GM15510 (cell line): ENCODE results near the gene KCNB1.

Experiments used
- POLR2A ChIP-seq: IDR thresholded peaks from 3 replicates; pipeline ENCODE4 v1.6.1; 2011; ENCODE audit warnings: borderline replicate concordance; ENCODE audit not compliant: insufficient read length; ENCODE audit errors: extremely low read depth

The KCNB1 gene

GRCh38 chr20:49338061-49338460 lies 144.4 kb downstream of the KCNB1 start:
- TF ChIP-seq POLR2A = no peak

DNA sequence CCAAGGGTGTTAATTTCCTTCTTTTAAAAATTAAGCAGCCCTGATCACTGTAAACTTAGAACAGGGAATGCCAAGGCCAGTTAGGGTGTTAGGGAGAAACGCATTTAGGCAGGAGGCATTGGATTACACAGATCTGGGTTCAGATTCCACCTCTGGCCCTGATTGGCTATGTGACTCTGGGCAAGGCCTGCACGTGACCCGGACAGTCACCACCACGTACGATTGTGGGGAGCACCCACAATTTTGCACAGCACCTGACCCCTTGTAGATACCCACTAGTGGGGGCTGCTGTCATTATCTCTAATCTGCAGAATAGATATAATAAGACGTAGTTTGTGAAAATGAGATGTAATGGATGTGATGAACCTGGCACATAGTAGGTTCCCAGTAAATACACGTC lies 145.1 kb downstream of the KCNB1 start:
- TF ChIP-seq POLR2A = no peak

DNA sequence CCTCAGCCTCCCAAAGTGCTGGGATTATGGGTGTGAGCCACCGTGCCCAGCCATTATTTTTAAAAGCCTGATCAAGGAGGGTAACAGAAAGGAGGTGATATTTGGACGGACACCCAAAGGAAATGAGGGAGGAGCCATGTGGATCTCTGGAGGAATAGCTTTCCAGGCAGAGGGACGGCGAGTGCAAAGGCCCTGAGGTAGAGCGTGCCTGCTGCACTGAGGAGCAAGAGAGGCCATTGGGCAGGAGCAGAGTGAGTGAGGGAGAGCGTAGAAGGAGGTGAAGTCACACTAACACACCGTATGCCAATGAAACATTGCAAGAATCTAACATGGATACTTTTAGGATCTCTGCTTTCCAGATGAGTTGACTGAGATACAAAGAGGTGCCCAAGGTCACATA lies 145.7 kb downstream of the KCNB1 start:
- no peak for TF ChIP-seq POLR2A

DNA sequence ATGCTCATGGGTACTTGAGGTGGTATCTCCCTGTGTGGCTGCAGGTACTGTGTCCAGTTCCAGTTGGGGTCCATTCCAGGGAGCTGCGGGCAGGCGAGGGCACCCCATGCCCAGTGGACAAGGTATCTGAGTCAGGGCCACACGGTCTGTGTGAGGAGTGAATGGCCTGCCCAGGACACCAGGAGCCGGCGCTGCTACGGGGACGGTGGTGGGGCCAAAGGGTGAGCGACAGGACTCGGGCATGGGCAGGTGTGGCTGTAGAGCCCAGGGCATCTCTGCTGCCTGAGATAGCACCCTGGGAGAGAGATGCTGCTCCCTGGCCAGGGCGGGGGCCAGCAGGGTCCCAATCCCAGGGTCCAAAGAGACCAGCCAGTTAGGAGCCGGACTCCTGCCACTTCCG lies 147.0 kb downstream of the KCNB1 start:
- no peak for TF ChIP-seq POLR2A

DNA sequence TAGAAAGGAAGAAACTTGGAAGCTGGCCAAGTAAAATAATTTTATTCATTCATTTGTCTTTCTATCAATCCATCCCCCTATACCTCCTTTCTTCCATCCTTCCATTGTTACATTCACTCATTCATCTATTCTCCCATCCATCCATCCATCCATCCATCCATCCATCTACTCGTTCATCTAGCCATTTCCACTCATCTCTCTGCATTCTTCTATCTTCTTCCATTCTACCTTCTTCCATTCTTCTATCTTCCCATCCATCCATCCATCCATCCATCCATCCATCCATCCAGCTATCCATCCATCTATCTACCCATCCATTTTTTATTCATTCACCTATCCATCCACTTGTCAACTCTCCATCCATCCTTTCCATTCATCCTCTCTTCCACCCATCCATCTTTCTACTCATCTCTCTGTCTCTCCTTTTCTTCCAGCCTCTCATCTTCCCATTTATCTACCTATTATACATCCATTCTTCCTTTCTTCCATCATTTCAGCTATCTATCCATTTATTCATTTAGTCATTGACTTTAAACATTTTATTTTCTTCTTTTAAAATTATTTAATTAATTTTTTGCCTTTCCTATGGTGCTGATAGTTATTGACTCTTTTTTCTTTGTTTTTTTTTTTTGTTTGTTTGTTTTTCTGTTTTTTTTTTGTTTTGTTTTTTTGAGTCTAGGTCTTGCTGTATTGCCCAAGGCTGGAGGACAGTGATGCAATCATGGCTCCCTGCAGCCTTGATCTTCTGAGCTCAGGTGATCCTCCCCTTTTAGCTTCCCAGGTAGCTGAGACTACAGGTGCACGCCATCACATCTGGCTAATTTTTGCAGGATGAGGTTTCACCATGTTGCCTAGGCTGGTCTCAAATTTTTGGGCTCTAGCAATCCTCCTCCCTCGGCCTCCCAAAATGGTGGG lies 151.5 kb downstream of the KCNB1 start:
- no peak for TF ChIP-seq POLR2A

DNA sequence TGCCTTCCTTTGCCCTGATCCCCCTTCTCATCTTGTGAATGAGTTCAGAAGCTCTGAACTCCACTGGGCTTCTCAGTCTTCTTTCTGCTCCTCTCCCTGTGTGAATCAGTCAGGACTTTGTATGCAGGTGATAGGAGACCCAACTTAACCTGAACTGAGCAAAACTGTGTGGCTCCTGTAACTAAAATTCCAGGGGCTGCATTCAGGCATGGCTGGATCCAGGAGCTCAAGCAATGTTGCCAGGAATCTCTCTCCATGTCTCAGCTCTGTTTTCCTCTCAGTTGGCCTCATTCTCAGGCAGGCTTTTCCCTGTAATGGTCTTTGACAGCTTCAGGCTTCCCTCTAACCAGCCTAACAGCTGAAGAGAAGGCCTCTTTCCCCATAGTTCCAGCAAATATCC lies 153.7 kb downstream of the KCNB1 start:
- TF ChIP-seq POLR2A = no peak

DNA sequence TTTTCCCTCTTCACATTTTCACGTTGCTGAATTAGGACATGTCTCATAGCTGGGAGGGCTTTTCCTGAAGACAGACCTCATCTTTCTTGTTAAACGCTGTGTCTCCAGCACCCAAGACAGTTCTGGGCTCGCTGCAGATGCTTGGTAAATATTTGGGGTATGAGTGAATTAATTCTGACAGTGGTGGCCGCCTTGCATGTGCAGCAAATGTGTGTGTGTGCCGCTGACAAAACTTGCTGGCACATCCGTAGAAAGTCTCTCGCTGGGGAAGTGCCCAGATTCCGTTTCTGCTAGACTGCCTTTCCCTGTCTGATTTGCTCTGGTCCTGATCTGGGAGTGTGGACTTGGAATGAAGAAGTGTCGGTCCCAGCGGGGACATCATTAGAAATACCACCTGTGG lies 156.4 kb downstream of the KCNB1 start:
- no peak for TF ChIP-seq POLR2A

DNA sequence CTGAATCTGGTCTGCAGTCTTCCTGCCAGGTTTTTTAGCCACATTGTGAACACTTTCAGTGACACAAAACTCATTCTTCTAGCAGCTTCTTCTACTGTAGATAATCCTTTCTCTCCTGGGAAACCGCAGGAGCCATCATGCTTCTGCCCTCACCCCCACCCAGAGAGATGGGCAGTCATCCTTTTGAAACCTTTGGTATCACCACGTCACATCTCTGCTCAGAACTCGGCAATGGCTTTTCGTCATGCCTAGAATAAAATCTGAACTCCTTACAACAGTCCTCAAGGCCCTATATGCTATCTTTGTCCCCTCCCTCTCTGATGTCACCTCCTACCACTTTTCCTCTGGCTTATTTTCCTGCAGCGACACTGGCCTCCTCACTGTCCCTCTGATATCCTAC lies 158.2 kb downstream of the KCNB1 start:
- TF ChIP-seq POLR2A = no peak

DNA sequence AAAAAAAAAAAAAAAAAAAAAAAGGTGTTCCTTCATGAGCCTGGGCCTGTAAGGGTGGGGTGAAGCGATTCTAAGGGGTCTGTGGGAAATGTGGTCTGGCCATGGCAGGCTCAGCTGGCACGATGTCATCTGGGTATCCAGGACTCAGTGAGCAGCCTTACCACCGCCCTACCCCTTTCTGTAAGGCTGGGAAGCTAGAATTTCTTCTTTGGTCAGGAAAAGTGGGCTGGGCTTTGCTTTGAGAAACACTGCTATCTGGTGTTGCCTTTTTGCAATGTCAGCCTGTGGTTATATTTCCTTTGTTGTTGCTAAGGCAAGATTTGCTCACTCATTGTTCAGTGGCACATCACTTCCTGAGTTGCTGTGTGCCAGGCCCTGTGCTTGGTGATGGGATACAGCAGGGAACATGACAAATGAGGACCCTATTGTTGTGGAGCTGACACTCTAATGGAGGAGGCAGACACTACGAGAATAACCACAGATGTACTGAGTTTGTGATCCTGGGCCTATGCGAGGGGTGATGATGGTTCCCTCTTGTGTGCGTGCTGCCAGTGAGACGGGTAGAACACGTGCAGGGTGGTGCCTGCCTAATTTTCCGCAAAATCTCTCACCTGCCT lies 158.7 kb downstream of the KCNB1 start:
- no peak for TF ChIP-seq POLR2A

DNA sequence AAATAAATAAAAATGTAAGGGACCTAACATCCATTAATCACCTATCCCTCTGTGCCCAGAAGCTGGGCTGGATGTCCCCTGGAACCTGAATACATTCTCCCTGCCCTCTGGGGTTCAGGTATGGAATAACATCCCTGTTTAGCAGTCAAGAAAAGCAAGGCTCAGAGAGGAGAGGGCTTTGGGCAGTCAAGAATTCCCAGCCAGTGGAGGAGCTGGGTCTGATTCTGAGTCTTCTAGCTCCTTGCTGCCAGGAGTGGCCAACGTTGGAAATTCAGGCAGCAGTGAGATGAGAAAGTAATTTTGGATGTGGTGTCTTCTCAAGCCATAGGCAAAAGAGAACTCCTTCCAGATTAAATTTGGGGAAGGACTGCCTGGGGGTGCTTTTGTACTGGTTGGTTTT lies 162.0 kb downstream of the KCNB1 start:
- no peak for TF ChIP-seq POLR2A

DNA sequence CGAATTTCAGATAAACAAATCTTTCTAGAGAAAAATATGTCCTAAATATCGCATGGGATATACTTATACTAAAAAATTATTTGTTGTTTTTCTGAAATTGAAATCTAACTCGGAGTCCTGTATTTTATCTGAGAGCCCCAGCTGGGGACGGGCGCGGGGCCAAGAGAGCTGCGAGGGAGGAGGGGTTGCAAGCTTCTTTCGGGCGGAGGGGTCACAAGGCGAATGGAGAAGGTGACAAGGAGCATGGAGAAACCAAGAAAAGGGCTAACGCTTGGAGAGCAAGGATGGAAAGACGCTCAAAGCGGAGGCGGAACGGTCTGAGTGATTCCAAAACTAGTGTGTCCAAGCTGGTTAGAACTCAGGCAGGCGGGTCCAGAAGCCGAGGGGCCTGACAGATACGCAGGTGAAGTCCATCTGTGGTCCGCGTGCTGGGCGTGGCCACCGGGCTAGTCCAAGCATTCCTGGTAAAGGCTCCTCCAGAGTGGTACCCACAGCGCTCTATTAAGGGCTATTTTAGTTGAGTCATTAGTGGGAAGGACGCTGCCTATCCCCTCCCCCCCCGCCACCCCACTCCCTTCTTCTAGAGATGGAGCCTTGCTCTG lies 163.2 kb downstream of the KCNB1 start:
- no peak for TF ChIP-seq POLR2A

DNA sequence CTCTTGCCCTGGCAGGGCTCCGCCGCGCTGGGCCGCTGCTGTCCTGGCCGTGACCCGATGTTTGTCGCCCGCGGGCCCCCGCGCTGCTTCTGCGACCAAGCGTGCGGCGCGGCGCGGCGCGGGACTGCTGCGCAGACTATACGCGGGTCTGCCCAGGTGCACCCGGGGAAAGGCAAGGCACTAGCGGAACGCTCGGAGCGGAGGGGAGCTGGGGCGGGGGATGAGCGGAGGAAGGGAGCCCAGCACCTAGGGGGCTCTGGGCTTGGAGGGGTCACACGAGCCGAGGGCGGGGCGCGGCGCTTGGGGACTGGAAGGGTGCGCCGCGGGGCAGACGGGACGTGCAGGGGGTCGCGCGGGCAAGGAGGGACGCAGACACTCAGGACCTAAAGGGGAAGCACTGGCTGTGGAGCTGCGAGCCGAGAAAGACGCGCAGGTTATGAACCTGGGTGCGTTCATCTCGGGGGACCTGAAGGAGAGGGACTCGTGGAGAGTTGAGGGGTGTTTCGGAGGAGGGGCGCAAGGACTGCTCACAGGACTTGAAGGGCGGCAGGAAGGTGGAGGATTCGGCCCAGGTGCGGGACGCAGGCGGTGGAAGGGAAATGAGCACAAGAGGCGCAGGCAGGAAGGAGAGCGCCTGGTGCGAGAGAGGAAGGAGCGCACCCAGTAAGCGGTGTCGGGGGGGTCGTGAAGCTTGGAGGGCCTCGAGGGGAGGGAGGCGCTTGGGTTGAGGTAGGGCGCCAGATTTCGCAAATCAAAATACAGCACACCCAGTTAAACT lies 163.8 kb downstream of the KCNB1 start:
- TF ChIP-seq POLR2A = no peak

DNA sequence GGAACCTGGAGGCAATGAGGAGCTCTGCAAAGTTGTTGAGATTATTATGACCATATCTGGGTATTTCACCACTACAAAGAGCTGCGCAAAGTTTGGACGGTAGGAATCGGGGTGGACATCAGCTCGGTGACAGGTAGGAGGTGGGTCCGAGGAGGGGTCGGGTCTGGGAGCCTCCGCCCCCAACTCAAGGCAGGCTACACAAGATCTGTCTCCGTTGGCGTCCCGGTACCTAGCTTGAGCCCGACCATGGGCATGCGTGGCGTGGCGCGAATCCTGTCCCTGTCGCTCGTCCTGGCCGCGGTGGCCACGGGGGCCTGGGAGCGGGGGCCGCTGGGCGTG lies 164.4 kb downstream of the KCNB1 start:
- no peak for TF ChIP-seq POLR2A

- no peak for TF ChIP-seq POLR2A
Measured at GRCh38 chr20:49316704-49317103, 165.8 kb downstream of the KCNB1 start.

- no peak for TF ChIP-seq POLR2A
Measured at GRCh38 chr20:49315580-49315979, 166.9 kb downstream of the KCNB1 start.
